Activated T-helper 2 cell treated with anti-CD3 and anti-CD28 coated beads, Interferon-gamma antibody, Interleukin-2, Interleukin-4, amounts not matched to agents 10 μg/mL and 5 μg/mL and 100 μg/mL, durations not matched to agents 14 hours and 24 hours and 36 hours (primary cell): ENCODE measurements around the gene KLHDC3. TPM values are rescaled to one million over a fixed set of nuclear protein-coding genes. Genes with fewer than 3 reads are reported as not detected.
A peak's percentile ranks its signal among the peaks of the same experiment; 100 is the strongest.

Source experiments
- DNase-seq: peaks from one replicate; pipeline ENCODE4 v3.0.0; 2021; ENCODE audit warnings: low spot score
- H3K27ac Mint-ChIP-seq: one replicate; pipeline ENCODE4 v1.8.0; 2021; ENCODE audit warnings: mixed read lengths
- H3K27me3 Mint-ChIP-seq: one replicate; pipeline ENCODE4 v1.8.0; 2021; ENCODE audit warnings: low read depth, mixed read lengths
- H3K36me3 Mint-ChIP-seq: one replicate; pipeline ENCODE4 v1.8.0; 2021; ENCODE audit warnings: low read depth, mixed read lengths
- H3K4me1 Mint-ChIP-seq: one replicate; pipeline ENCODE4 v1.8.0; 2021; ENCODE audit warnings: low read depth, mixed read lengths
- H3K4me3 Mint-ChIP-seq: one replicate; pipeline ENCODE4 v1.8.0; 2021; ENCODE audit warnings: low read depth, mild to moderate bottlenecking, moderate library complexity, mixed read lengths
- H3K9me3 Mint-ChIP-seq: one replicate; pipeline ENCODE4 v1.8.0; 2021; ENCODE audit warnings: mixed read lengths
- intact Hi-C: fragments of 100-400 bp; cut with micrococcal nuclease; formaldehyde crosslinking; loops from one replicate; pipeline ENCODE4 v1.15.1; 2023
- total RNA-seq: library from RNA; stranded (reverse); gene quantifications from 2 replicates; pipeline ENCODE4 v1.2.3, GENCODE V29; 2022

Gene KLHDC3
- total RNA-seq, 1 donor from 2014 or later: 71.2 TPM

DNA sequence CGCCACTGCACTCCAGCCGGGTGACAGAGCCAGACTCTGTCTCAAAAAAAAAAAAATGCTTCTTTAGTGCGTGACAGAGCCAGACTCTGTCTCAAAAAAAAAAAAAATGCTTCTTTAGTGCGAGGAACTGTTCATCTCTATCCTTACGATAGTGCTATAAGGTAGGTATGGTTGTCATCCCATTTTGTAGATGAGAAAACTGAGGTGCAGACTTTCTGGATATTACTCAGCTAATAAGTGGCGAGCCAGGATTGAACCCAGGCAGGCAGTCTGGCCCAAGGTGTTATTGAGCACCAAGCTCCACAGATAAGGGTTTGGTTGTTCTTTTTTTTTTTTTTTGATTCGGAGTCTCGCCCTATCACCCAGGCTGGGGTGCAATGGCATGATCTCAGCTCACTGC lies 12.2 kb upstream of the KLHDC3 start:
- Mint-ChIP-seq H3K36me3 (peaks cover 18% of the 10 kb centered on the region), H3K9me3 (no peaks in the 10 kb centered on the region), H3K4me1 (no peaks in the 10 kb centered on the region), H3K4me3 (no peak overlapping the region), H3K27ac (no peak overlapping the region), H3K27me3 (no peaks in the 10 kb centered on the region)
- no peak for DNase-seq
- intact Hi-C loops: no loop called here

DNA sequence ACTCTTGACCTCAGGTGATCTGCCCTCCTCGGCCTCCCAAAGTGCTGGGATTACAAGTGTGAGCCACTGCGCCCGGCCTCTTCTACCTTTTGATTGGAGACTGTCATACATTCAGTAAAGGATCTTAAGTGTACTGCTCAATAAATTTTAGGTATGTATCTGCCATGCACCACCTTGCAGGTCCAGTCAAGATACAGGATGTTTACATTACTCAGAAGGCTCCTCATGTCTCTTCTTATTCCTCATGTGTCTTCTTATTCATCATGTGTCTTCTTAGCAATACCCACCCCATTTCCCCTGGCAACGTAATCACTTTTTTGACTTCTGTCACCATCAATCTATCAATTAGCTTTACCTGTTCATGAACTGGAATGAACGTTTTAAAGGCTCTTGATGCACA lies 8.2 kb upstream of the KLHDC3 start:
- no peak for DNase-seq
- Mint-ChIP-seq H3K4me1 (no peaks in the 10 kb centered on the region), H3K36me3 (peaks cover 46% of the 10 kb centered on the region), H3K27me3 (no peaks in the 10 kb centered on the region), H3K9me3 (no peaks in the 10 kb centered on the region), H3K4me3 (no peak overlapping the region), H3K27ac (no peak overlapping the region)
- intact Hi-C loops: no loop called here

DNA sequence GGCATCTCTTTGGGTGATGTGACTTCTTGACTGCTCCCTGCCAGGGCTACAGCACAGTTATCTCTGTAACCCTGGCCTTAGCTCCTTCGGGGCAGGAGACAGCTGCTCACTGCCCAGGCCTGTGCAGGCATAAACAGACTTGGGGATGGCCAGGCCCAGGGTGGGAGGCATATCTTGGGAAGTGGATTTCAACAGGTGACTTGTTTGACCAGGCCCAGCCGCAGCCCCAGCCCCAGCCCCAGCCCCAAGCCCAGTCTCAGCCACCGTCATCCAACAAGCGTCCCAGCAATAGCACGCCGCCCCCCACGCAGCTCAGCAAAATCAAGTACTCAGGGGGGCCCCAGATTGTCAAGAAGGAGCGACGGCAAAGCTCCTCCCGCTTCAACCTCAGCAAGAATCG lies 7.8 kb upstream of the KLHDC3 start:
- Mint-ChIP-seq H3K4me3 (no peak overlapping the region), H3K4me1 (no peaks in the 10 kb centered on the region), H3K27ac (no peak overlapping the region), H3K36me3 (peaks cover 50% of the 10 kb centered on the region), H3K9me3 (no peaks in the 10 kb centered on the region), H3K27me3 (no peaks in the 10 kb centered on the region)
- no peak for DNase-seq
- intact Hi-C loops: no loop called here

DNA sequence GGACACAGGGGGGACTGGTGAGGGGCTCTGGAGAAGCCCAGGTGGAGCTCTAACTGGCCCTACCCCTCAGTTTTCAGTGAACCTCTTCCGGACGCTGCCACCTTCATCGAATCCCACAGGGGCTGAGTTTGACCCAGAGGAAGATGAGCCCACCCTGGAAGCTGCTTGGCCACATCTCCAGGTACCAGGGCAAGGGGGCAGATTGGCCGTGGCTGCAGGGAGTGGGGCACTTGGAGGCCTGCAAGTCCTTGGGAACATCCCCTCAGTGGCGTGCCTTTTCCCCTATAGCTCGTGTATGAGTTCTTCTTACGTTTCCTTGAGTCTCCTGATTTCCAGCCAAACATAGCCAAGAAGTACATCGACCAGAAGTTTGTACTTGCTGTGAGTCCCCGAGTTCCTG lies 6.9 kb upstream of the KLHDC3 start:
- Mint-ChIP-seq H3K4me1 (peaks cover 5% of the 10 kb centered on the region), H3K4me3 (no peak overlapping the region)
- intact Hi-C loops: no loop called here

DNA sequence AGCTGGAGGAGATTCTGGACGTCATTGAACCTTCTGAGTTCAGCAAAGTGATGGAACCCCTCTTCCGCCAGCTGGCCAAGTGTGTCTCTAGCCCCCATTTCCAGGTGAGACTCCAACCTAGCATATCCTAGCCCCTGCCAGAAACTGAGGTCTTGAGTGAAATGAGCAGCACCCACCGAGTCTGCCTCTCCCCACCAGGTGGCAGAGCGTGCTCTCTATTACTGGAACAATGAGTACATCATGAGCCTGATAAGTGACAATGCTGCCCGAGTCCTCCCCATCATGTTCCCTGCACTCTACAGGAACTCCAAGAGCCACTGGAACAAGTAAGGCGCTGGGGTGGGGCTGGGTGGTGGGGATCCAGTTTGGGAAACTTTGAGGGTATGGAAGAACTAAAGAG lies 4.9 kb upstream of the KLHDC3 start:
- H3K27me3 Mint-ChIP-seq: no peaks in the 10 kb centered on the region
- H3K9me3 Mint-ChIP-seq: no peaks in the 10 kb centered on the region
- no peak overlapping the region for H3K27ac Mint-ChIP-seq
- peaks cover 73% of the 10 kb centered on the region for H3K36me3 Mint-ChIP-seq
- H3K4me1 Mint-ChIP-seq: peaks cover 22% of the 10 kb centered on the region
- no peak for DNase-seq
- intact Hi-C loops: loop anchor here (1.0 kb wide), 1 partner anchor 134 kb away; no protein-coding TSS in a partner anchor
- no peak overlapping the region for H3K4me3 Mint-ChIP-seq

More for the DNA sequence above, 6.9 kb upstream of the KLHDC3 start:
- Mint-ChIP-seq H3K27ac (no peak overlapping the region), H3K9me3 (no peaks in the 10 kb centered on the region), H3K27me3 (no peaks in the 10 kb centered on the region), H3K36me3 (peaks cover 57% of the 10 kb centered on the region)
- no peak for DNase-seq

DNA sequence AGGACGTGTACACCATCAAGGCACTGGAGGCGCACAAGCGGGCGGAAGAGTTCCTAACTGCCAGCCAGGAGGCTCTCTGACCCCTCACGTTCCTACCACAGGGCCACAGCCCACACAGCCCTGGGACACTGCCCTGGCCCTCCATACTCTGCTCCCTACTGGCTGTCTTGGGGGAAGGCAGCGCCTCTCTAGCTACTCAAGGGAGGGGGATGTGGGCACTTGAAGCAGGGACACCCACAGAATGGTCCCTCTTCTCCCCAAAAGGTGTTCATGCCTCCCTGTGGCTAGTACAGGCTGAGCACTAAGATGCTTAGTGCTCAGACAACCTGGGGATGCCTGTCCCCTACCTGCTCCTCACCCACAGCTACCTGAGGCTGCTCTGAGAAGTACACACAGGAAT lies 2.8 kb upstream of the KLHDC3 start:
- Mint-ChIP-seq H3K36me3 (peaks cover 72% of the 10 kb centered on the region), H3K4me1 (peaks cover 34% of the 10 kb centered on the region), H3K27me3 (no peaks in the 10 kb centered on the region), H3K27ac (no peak overlapping the region), H3K9me3 (no peaks in the 10 kb centered on the region), H3K4me3 (no peak overlapping the region)
- intact Hi-C loops: no loop called here
- DNase-seq: no peak

DNA sequence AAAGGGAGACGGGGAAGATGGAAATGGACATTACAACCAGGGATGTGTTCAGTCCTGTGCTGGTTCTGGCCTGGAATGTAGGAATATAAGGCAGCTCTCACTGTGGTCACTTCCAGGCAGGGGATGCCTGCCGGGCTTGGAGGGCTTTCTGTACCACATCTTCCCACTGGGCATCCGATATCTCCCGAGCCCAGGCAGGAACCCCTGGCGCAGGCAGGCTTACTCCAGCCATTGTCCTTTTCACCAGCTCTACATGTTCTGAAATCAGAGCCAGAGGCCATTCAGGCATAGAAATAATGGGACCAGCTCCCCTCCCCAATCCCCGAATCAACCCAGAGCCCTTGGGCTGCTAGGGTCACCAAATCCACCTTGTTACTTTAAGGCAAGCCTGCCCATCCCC lies 1.7 kb upstream of the KLHDC3 start:
- H3K4me1 Mint-ChIP-seq: peaks cover 35% of the 10 kb centered on the region
- H3K9me3 Mint-ChIP-seq: no peaks in the 10 kb centered on the region
- intact Hi-C loops: loop anchor here (2.0 kb wide), 1 partner anchor 158 kb away; the partner anchor contains the start of gene SRF
- no peak for DNase-seq
- H3K36me3 Mint-ChIP-seq: peaks cover 67% of the 10 kb centered on the region
- H3K27me3 Mint-ChIP-seq: no peaks in the 10 kb centered on the region
- H3K27ac Mint-ChIP-seq: peak overlapping the region; percentile 18
- peak overlapping the region; percentile 96 for H3K4me3 Mint-ChIP-seq

DNA sequence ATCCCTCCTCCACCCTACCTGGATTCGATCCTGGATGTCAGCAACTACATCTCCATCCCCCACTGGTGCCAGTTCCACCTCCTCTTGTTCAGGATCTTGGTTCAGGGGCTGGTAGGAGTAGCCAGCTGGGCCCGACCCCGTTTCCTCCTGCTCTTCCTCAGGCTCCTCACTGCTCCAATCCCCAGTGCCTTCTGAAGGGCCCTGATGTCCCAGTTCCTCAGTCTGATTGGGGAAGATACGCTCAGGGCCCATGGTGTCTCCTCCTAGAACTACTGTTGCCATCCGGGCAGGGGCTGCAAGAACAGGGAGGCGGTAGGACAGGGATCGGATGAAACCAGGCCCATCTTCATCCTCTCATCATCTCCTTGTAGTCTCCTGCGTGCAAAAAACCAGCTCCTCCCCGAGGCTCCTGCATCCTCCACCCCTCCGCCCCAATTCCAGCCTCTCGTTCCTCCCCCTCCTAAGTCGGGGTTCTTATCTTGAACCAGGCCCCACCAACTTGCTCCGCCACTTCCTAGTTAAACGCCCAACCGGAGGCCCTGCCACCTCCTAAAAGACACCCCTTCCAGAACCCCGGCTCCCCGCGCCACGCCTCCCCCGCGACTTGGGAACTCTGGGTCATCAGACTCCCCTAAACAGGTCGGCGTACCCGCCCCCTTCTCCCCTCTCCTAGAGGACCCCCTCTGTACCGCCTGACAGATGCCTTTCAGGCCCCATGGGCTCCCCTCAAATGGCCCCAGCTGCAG lies 779 bp upstream of the KLHDC3 start:
- Mint-ChIP-seq H3K4me3 (peak overlapping the region; percentile 96), H3K4me1 (peaks cover 35% of the 10 kb centered on the region), H3K27me3 (no peaks in the 10 kb centered on the region), H3K36me3 (peaks cover 67% of the 10 kb centered on the region), H3K27ac (peak overlapping the region; percentile 74), H3K9me3 (no peaks in the 10 kb centered on the region)
- no peak for DNase-seq
- intact Hi-C loops: loop anchor here (1.0 to 2.0 kb wide), 2 partner anchors 34 to 158 kb away; partner anchors contain the start of genes PEX6 and SRF

DNA sequence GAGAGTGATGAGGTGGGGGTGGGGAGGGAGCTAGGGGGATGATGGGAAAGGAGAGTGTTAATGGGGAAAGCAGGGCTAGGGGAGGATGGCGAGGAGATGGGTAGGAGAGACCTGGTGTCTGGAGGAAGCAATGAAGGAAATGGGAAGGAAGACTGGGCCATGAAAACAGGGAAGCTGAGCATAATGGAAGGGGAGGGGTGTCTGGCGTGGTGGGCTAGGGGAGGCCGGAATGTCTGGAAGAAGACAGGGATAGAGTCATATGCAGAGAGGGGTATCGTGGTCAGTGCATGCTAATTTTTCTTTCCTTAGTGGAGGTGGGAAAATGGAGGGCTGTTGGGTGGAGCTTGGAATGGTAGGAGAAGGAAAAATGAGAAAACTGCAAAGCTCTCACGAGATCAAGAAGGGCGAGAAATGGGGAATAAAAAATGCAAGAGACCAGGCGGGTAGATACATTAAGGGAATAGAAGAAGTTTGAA lies 423 bp downstream of the KLHDC3 start:
- H3K9me3 Mint-ChIP-seq: no peaks in the 10 kb centered on the region
- intact Hi-C loops: loop anchor here (1.0 to 2.0 kb wide), 4 partner anchors 45 to 268 kb away; partner anchors contain the start of genes CNPY3, KLC4, MRPL2 and TBCC
- H3K27me3 Mint-ChIP-seq: no peaks in the 10 kb centered on the region
- peaks cover 68% of the 10 kb centered on the region for H3K36me3 Mint-ChIP-seq
- DNase-seq: no peak
- H3K4me1 Mint-ChIP-seq: peaks cover 36% of the 10 kb centered on the region
- H3K4me3 Mint-ChIP-seq: peak overlapping the region; percentile 96
- peak overlapping the region; percentile 74 for H3K27ac Mint-ChIP-seq

DNA sequence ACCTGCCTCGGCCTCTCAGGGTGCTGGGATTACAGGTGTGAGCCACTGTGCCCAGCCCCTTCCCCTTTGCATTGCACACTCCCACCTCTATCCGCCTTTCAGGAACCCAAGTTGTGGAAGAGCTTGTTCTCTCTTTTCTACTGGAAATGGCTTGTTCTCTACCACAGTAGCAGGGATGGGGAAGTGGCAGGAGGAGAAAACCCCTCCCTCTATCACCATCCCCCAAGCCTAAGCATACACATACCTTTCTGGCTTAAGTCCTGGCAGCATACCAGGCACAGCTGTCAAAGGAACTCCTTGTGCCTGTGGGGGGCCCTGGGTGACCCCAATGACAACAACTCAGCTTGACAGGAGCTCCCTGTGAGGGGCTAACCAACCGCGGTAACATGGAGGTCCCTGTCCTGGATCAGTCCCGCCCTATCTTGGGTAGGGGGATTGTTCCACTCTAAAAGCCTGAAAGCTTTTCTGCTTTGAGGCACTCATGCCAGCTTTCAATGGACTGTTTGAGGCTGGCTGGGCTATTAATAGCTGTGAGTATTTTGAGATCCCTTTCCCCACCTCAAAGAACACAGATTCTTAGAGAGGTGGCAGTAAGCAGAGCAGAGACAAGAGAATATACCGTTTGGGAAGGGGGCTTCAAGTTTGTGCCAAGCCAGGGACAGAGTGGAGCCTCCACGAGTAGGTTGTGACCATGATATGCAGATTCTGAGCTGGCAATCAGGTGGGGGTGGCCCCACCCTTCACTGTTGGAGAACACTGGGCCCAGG lies 2.3 kb downstream of the KLHDC3 start:
- Mint-ChIP-seq H3K36me3 (peaks cover 64% of the 10 kb centered on the region), H3K4me3 (peak overlapping the region; percentile 23), H3K9me3 (no peaks in the 10 kb centered on the region), H3K4me1 (peaks cover 44% of the 10 kb centered on the region), H3K27ac (no peak overlapping the region), H3K27me3 (no peaks in the 10 kb centered on the region)
- intact Hi-C loops: no loop called here
- no peak for DNase-seq

DNA sequence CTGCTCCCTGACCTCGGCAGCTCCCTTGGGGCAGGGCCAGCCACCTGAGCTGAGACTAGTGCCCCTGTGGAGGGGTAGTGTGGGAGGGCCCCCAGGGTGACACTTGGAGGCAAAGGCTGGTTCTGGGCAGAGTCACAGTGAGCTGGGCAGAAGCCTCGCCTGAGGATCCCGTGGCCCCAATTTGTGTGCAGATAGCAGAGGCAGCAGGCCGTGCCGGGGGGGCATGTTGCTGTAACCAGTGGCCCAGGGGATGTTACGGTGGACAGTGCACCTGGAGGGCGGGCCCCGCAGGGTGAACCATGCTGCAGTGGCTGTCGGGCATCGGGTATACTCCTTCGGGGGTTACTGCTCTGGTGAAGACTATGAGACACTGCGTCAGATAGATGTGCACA lies 2.9 kb downstream of the KLHDC3 start:
- H3K27me3 Mint-ChIP-seq: no peaks in the 10 kb centered on the region
- peaks cover 41% of the 10 kb centered on the region for H3K4me1 Mint-ChIP-seq
- no peak overlapping the region for H3K4me3 Mint-ChIP-seq
- no peaks in the 10 kb centered on the region for H3K9me3 Mint-ChIP-seq
- intact Hi-C loops: no loop called here
- no peak overlapping the region for H3K27ac Mint-ChIP-seq
- H3K36me3 Mint-ChIP-seq: peaks cover 63% of the 10 kb centered on the region
- no peak for DNase-seq

DNA sequence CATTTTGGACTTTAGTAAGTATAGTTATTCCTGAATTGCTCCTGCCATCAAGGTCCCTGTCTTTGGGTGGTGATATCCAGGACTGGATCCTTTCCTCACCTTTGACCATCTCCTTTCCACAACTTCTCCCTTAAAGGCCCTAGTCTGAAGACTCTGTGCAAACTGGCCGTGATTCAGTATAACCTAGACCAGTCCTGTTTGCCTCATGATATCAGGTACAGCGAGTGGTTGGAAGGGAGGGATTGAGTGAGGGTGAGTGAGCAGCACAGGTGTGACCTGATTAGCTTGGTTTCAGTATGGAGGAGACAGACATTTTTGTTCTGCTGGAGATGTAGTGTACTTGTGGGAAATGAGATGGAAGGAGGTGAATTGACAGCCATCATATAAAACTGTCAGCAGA lies 5.1 kb downstream of the KLHDC3 start:
- Mint-ChIP-seq H3K27me3 (no peaks in the 10 kb centered on the region), H3K36me3 (peaks cover 43% of the 10 kb centered on the region), H3K4me3 (peak overlapping the region; percentile 58), H3K4me1 (peaks cover 25% of the 10 kb centered on the region), H3K9me3 (no peaks in the 10 kb centered on the region), H3K27ac (peak overlapping the region; percentile 15)
- DNase-seq: no peak
- intact Hi-C loops: no loop called here
